ENCODE results near the gene APH1B.

DNA sequence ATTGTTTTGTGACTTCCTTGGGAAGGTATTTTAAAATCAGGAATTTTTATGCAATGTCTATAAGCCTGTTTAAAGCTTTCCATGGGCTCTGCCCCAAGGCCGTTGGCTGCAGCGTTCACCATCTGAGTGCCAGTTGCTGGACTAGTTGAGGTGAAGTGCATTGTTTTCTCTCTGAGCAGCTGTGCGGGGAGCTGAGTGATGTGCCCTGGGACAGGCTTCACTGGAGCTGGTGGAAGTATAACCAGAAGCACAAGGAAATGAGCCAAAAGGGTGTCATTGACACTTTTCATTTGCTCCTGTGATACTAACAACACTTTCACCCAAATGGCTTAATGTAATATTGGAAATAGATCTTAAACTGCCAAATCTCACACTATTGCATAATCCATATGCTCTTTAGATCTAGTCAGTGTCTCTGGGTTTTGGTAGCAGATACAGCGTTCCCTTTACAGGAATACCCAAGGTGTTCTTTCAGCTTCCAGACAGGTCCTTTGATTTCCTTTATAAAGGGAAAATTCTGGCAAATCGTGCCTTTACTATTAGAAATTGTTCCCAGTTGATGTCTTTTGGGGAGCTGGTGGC is 29.2 kb downstream of the APH1B start:
- TF ChIP-seq ZNF274 (IDR thresholded peaks at IDR 0.05; ENCODE audit: low read depth, low read length) = no peak
- no peak for TF ChIP-seq YY1 (IDR thresholded peaks at IDR 0.05; ENCODE audit: insufficient read depth, insufficient read length)
- TF ChIP-seq SUZ12 (IDR thresholded peaks at IDR 0.05; ENCODE audit: extremely low read depth, insufficient read depth, insufficient read length) = no peak
